ENCODE results near the gene AIRE. TPM values are rescaled to one million over a fixed set of nuclear protein-coding genes. Genes with fewer than 3 reads are reported as not detected.
"Not testable (repeated sequence)": the region's sequence is repeated elsewhere in the genome, so short reads cannot be mapped to it uniquely, and the experiment has no call there.

Gene AIRE
- total RNA-seq, 1 donor from 2014 or later: not detected

- no peak overlapping the region for H3K4me3 ChIP-seq (ENCODE audit: low read depth, low read length)
- no peak for TF ChIP-seq CTCF (conservative IDR thresholded peaks at IDR 0.05; ENCODE audit: low read depth, low read length)
- no peak for DNase-seq (ENCODE audit: low read depth)
Measured at GRCh38 chr21:44272284-44272858, 13.3 kb upstream of the AIRE start.

GRCh38 chr21:44273046-44273445, 12.6 kb upstream of the AIRE start:
- no peak for DNase-seq (ENCODE audit: low read depth)
- no peak overlapping the region for H3K4me3 ChIP-seq (ENCODE audit: low read depth, low read length)
- no peak for TF ChIP-seq CTCF (conservative IDR thresholded peaks at IDR 0.05; ENCODE audit: low read depth, low read length)

GRCh38 chr21:44275041-44275440, 10.6 kb upstream of the AIRE start:
- no peak for TF ChIP-seq CTCF (conservative IDR thresholded peaks at IDR 0.05; ENCODE audit: low read depth, low read length)
- H3K4me3 ChIP-seq (ENCODE audit: low read depth, low read length): no peak overlapping the region
- no peak for DNase-seq (ENCODE audit: low read depth)

- no peak for TF ChIP-seq CTCF (conservative IDR thresholded peaks at IDR 0.05; ENCODE audit: low read depth, low read length)
- DNase-seq (ENCODE audit: low read depth): no peak
- H3K4me3 ChIP-seq (ENCODE audit: low read depth, low read length): no peak overlapping the region
Measured at GRCh38 chr21:44279354-44280260, 6.1 kb upstream of the AIRE start.

- no peak overlapping the region for H3K4me3 ChIP-seq (ENCODE audit: low read depth, low read length)
- no peak for TF ChIP-seq CTCF (conservative IDR thresholded peaks at IDR 0.05; ENCODE audit: low read depth, low read length)
- no peak for DNase-seq (ENCODE audit: low read depth)
Measured at GRCh38 chr21:44281801-44282200, 3.9 kb upstream of the AIRE start.

- no peak for DNase-seq (ENCODE audit: low read depth)
- no peak for TF ChIP-seq CTCF (conservative IDR thresholded peaks at IDR 0.05; ENCODE audit: low read depth, low read length)
- no peak overlapping the region for H3K4me3 ChIP-seq (ENCODE audit: low read depth, low read length)
Measured at GRCh38 chr21:44282370-44282769, 3.3 kb upstream of the AIRE start.

- not testable (repeated sequence) for H3K4me3 ChIP-seq (ENCODE audit: low read depth, low read length); DNase-seq (ENCODE audit: low read depth)
Measured at GRCh38 chr21:44283211-44283785, 2.4 kb upstream of the AIRE start.

Data from epithelial cell of proximal tubule (primary cell).